H1 (cell line): ENCODE measurements around the gene NTMT1. TPM values are rescaled to one million over a fixed set of nuclear protein-coding genes. Genes with fewer than 3 reads are reported as not detected.

Experiments
- CTCF ChIA-PET: fragments of 300-600 bp; sonication (Branson Sonifier 250); formaldehyde crosslinking; loops from one replicate; lab custom pipeline; 2021; ENCODE audit not compliant: partially characterized antibody; lab: Charles Lee
- POLR2A ChIA-PET: fragments of 300-600 bp; sonication (Branson Sonifier 250); formaldehyde crosslinking; loops from one replicate; lab custom pipeline; 2021; ENCODE audit warnings: inconsistent platforms; ENCODE audit not compliant: partially characterized antibody; lab: Charles Lee
- DNase-seq, 2 experiments: peaks; one replicate each; pipeline versions ENCODE4 v3.0.0 to v3.0.0-alpha.2; 2010 to 2022; ENCODE audit warnings: low spot score in 2 of 2, low read depth in 1 of 2, mixed read lengths in 1 of 2
- FAIRE-seq: peaks from 2 replicates; lab custom pipeline; 2011; peaks lifted over from hg19 to GRCh38; lab: Jason Lieb, UNC
- H2AFZ ChIP-seq: 2 replicates; pipeline ENCODE4 v1.8.1; 2012; ENCODE audit warnings: low read length, inconsistent platforms
- H2AK5ac ChIP-seq: 2 replicates; pipeline ENCODE4 v1.6.1; 2013; ENCODE audit warnings: low read depth, low read length
- H2BK120ac ChIP-seq: replicated peaks from 2 replicates; pipeline ENCODE3; 2013; ENCODE audit warnings: low read depth, low read length, inconsistent platforms
- H2BK12ac ChIP-seq: 2 replicates; pipeline ENCODE4 v1.6.1; 2013; ENCODE audit warnings: low read depth, low read length
- H2BK15ac ChIP-seq: 2 replicates; pipeline ENCODE4 v1.6.1; 2013; ENCODE audit warnings: low read length
- H2BK20ac ChIP-seq: 2 replicates; pipeline ENCODE4 v1.6.1; 2013; ENCODE audit warnings: low read length
- H2BK5ac ChIP-seq: 2 replicates; pipeline ENCODE4 v1.6.1; 2013; ENCODE audit warnings: low read depth, low read length
- H3K14ac ChIP-seq: 2 replicates; pipeline ENCODE4 v1.6.1; 2013; ENCODE audit warnings: inconsistent platforms; ENCODE audit not compliant: insufficient read length
- H3K18ac ChIP-seq: 2 replicates; pipeline ENCODE4 v1.6.1; 2013; ENCODE audit warnings: low read length; ENCODE audit errors: extremely low read depth
- H3K23ac ChIP-seq: 2 replicates; pipeline ENCODE4 v1.6.1; 2013; ENCODE audit warnings: inconsistent platforms; ENCODE audit not compliant: insufficient read length
- H3K23me2 ChIP-seq: 2 replicates; pipeline ENCODE4 v1.6.1; 2013; ENCODE audit warnings: low read depth, low read length
- H3K27ac ChIP-seq: 2 replicates; pipeline ENCODE4 v1.6.1; 2011; ENCODE audit warnings: low read depth, low read length, inconsistent platforms
- H3K27me3 ChIP-seq, 4 experiments: replicated peaks in 1 of 4; 1 replicate in 1 of 4; 2 replicates in 3 of 4; pipeline versions ENCODE4 v1.6.1 to v1.8.1; 2011 to 2013; ENCODE audit warnings: low read length in 3 of 4, mild to moderate bottlenecking in 3 of 4, inconsistent platforms in 2 of 4, mixed read lengths in 2 of 4, moderate library complexity in 1 of 4; ENCODE audit not compliant: control insufficient read depth in 3 of 4, insufficient read depth in 3 of 4; ENCODE audit errors: extremely low read depth in 1 of 4
- H3K36me3 ChIP-seq, 4 experiments: 2 replicates each; pipeline versions ENCODE4 v1.6.1 to v1.8.1; 2011 to 2013; ENCODE audit warnings: mild to moderate bottlenecking in 4 of 4, low read length in 3 of 4, moderate library complexity in 2 of 4, control low read depth in 1 of 4, inconsistent platforms in 1 of 4; ENCODE audit not compliant: insufficient read depth in 4 of 4, control insufficient read depth in 2 of 4
- H3K4ac ChIP-seq: replicated peaks from 2 replicates; pipeline ENCODE3; 2013; ENCODE audit warnings: low read length, low read depth, mixed read lengths, inconsistent platforms; ENCODE audit not compliant: insufficient read length
- H3K4me1 ChIP-seq, 4 experiments: replicated peaks in 1 of 4; 1 replicate in 1 of 4; 2 replicates in 3 of 4; pipeline versions ENCODE4 v1.6.1 to v1.8.1; 2011 to 2013; ENCODE audit warnings: low read length in 3 of 4, inconsistent platforms in 2 of 4, mixed read lengths in 1 of 4; ENCODE audit not compliant: insufficient read depth in 4 of 4, control insufficient read depth in 3 of 4
- H3K4me2 ChIP-seq, 2 experiments: 2 replicates each; pipeline versions ENCODE4 v1.6.1 to v1.8.1; 2011 to 2013; ENCODE audit warnings: low read depth in 2 of 2, low read length in 2 of 2, control low read depth in 1 of 2, inconsistent platforms in 1 of 2, mild to moderate bottlenecking in 1 of 2; ENCODE audit not compliant: insufficient read depth in 1 of 2
- H3K4me3 ChIP-seq, 4 experiments: fragments of 200-600, 300-600 bp in 1 of 4; sonication (generic), shearing (Covaris generic), sonication (Bioruptor Twin) in 1 of 4; 2 replicates each; pipeline versions ENCODE4 v1.5.1 to v1.8.1; 2011 to 2016; ENCODE audit warnings: low read length in 4 of 4, low read depth in 3 of 4, control low read depth in 2 of 4, inconsistent platforms in 2 of 4, mild to moderate bottlenecking in 2 of 4, mixed read lengths in 1 of 4, moderate library complexity in 1 of 4; ENCODE audit not compliant: insufficient read depth in 2 of 4; ENCODE audit errors: extremely low read depth in 1 of 4
- H3K56ac ChIP-seq: replicated peaks from 2 replicates; pipeline ENCODE3; 2013; ENCODE audit warnings: low read depth, mild to moderate bottlenecking, mixed read lengths, low read length, inconsistent platforms; ENCODE audit not compliant: insufficient read length
- H3K79me1 ChIP-seq: 2 replicates; pipeline ENCODE4 v1.6.1; 2013; ENCODE audit warnings: low read depth, low read length, control low read depth
- H3K79me2 ChIP-seq, 2 experiments: 2 replicates each; pipeline versions ENCODE4 v1.6.1 to v1.8.1; 2012 to 2013; ENCODE audit warnings: low read length in 2 of 2, mild to moderate bottlenecking in 2 of 2, inconsistent platforms in 1 of 2; ENCODE audit not compliant: insufficient read depth in 2 of 2, control insufficient read depth in 1 of 2
- H3K9ac ChIP-seq, 4 experiments: replicated peaks in 1 of 4; 1 replicate in 1 of 4; 2 replicates in 3 of 4; pipeline versions ENCODE4 v1.6.1 to v1.8.1; 2011 to 2013; ENCODE audit warnings: low read depth in 3 of 4, low read length in 3 of 4, control low read depth in 2 of 4, mild to moderate bottlenecking in 2 of 4, moderate library complexity in 2 of 4, inconsistent platforms in 1 of 4; ENCODE audit errors: extremely low read depth in 1 of 4
- H3K9me3 ChIP-seq, 2 experiments: 2 replicates each; pipeline versions ENCODE4 v1.6.1 to v1.8.1; 2012 to 2013; ENCODE audit warnings: mild to moderate bottlenecking in 2 of 2, moderate library complexity in 2 of 2, control low read depth in 1 of 2, inconsistent platforms in 1 of 2, low read depth in 1 of 2, low read length in 1 of 2, mixed read lengths in 1 of 2; ENCODE audit not compliant: insufficient read depth in 2 of 2
- H4K20me1 ChIP-seq, 2 experiments: replicated peaks in 1 of 2; 2 replicates each; pipeline versions ENCODE3 to v1.8.1; 2011 to 2013; ENCODE audit warnings: inconsistent platforms in 2 of 2, low read length in 2 of 2, mild to moderate bottlenecking in 1 of 2; ENCODE audit not compliant: insufficient read depth in 2 of 2, control insufficient read depth in 1 of 2
- H4K5ac ChIP-seq: 2 replicates; pipeline ENCODE4 v1.6.1; 2013; ENCODE audit warnings: low read length, low read depth, mixed read lengths, inconsistent platforms; ENCODE audit not compliant: insufficient read length
- H4K8ac ChIP-seq: 2 replicates; pipeline ENCODE4 v1.8.0; 2013; ENCODE audit warnings: mild to moderate bottlenecking, moderate library complexity, low read length, inconsistent platforms; ENCODE audit not compliant: insufficient read depth; ENCODE audit errors: extremely low read depth
- H4K91ac ChIP-seq: replicated peaks from 2 replicates; pipeline ENCODE3; 2013; ENCODE audit warnings: low read length, mixed read lengths, inconsistent platforms; ENCODE audit not compliant: insufficient read length
- ASH2L ChIP-seq: fragments of 200-600, 300-600 bp; sonication (generic); IDR thresholded peaks from one replicate; pipeline ENCODE4 v1.7.1; 2017; ENCODE audit warnings: low read length
- ATF2 ChIP-seq: IDR thresholded peaks from 2 replicates; pipeline ENCODE4 v1.6.1; 2012; ENCODE audit warnings: low read length, inconsistent platforms
- CEBPB ChIP-seq: IDR thresholded peaks from 2 replicates; pipeline ENCODE4 v1.6.1; 2012; ENCODE audit warnings: low read depth, low read length
- CTBP2 ChIP-seq: IDR thresholded peaks from 2 replicates; pipeline ENCODE4 v1.7.0; 2011; ENCODE audit warnings: borderline replicate concordance, mild to moderate bottlenecking, moderate library complexity, mixed read lengths, low read length; ENCODE audit not compliant: insufficient read depth, insufficient read length
- E2F6 ChIP-seq: IDR thresholded peaks from 2 replicates; pipeline ENCODE4 v1.6.1; 2012; ENCODE audit warnings: inconsistent platforms
- KDM4A ChIP-seq: IDR thresholded peaks from one replicate; pipeline ENCODE4 v1.7.1; 2012; ENCODE audit warnings: low read depth, mild to moderate bottlenecking, moderate library complexity, low read length, inconsistent platforms; ENCODE audit not compliant: severe bottlenecking
- KDM5A ChIP-seq: fragments of 200-600 bp; IDR thresholded peaks from 2 replicates; pipeline ENCODE4 v1.7.1; 2012; ENCODE audit warnings: mild to moderate bottlenecking, low read length, inconsistent platforms, mixed read lengths
- RNF2 ChIP-seq: fragments of 200-900, 300-1000 bp; sonication (generic); IDR thresholded peaks from 2 replicates; pipeline ENCODE4 v1.7.1; 2016; ENCODE audit warnings: borderline replicate concordance, low read depth, mild to moderate bottlenecking, antibody characterized with exemption, low read length; ENCODE audit not compliant: poor library complexity, severe bottlenecking; ENCODE audit errors: missing control alignments
- SIRT6 ChIP-seq: IDR thresholded peaks from one replicate; pipeline ENCODE4 v1.7.1; 2012; ENCODE audit warnings: low read length, inconsistent platforms
- SP1 ChIP-seq: IDR thresholded peaks from 2 replicates; pipeline ENCODE4 v1.6.1; 2011; ENCODE audit warnings: low read depth, low read length
- SP4 ChIP-seq: IDR thresholded peaks from 2 replicates; pipeline ENCODE4 v1.6.1; 2012; ENCODE audit warnings: low read length, inconsistent platforms
- WGBS, 2 experiments: shearing (Covaris generic) in 1 of 2; methylation state at CpG; one replicate each; pipeline versions ENCODE4 v1.1.6 to v1.1.7; 2013 to 2015; ENCODE audit warnings: low lambda C conversion rate in 2 of 2, mixed read lengths in 2 of 2, inconsistent platforms in 1 of 2, low coverage in 1 of 2, missing lambda C conversion rate in 1 of 2; ENCODE audit not compliant: insufficient replicate concordance in 2 of 2, insufficient coverage in 1 of 2, insufficient read length in 1 of 2; ENCODE audit errors: extremely low coverage in 1 of 2, missing lambda C conversion rate in 1 of 2; 5-methylcytosine and 5-hydroxymethylcytosine counted together
- polyA plus RNA-seq, 7 experiments: library from polyadenylated mRNA; depleted of rRNA in 3 of 7; stranded (reverse) in 5 of 7; unstranded in 2 of 7; fragments of >200 nt in 5 of 7; fragments of 200-250 nt in 2 of 7; gene quantifications; 1 replicate in 5 of 7; 2 replicates in 1 of 7; 4 replicates in 1 of 7; pipeline versions ENCODE4 v1.2.1 to v1.2.3, GENCODE V29; 2011 to 2013; ENCODE audit warnings: missing spikeins in 2 of 7, mixed read lengths in 2 of 7
- total RNA-seq: library from RNA; stranded (reverse); fragmentation: NEBNext Ultra II Directional; extraction: Animal tissue kit (Norgen Biotek cat#: 25700); gene quantifications from 2 replicates; pipeline ENCODE4 v1.2.1, GENCODE V29; 2021

NTMT1 gene
- total and polyA plus RNA-seq, 2 of the 8 experiments (the other 6 are each of a cell fraction or from before 2014, with no cell fraction given), result 66.8 to 70.2 TPM

- no peak overlapping the region for H3K56ac ChIP-seq
- peaks cover under 1% of the 10 kb centered on the region; the same call in 1 of the 2 replicates for H3K23me2 ChIP-seq
- H2BK120ac ChIP-seq, result no peak overlapping the region
- peak overlapping the region; percentile 95; the same call in 1 of the 2 replicates for H2BK12ac ChIP-seq
- peaks cover 0 to 10% (median 7%) of the 10 kb centered on the region in 4 experiments; a peak in 5 of 7 replicates for H3K27me3 ChIP-seq
- no peak overlapping the region for H4K8ac ChIP-seq
- H2BK5ac ChIP-seq, result no peak overlapping the region
- H3K9ac ChIP-seq, result no peak overlapping the region
- no peak overlapping the region for H3K23ac ChIP-seq
- H3K4me3 ChIP-seq, result no peak overlapping the region
- H4K5ac ChIP-seq, result no peak overlapping the region
- ChIA-PET CTCF (interaction anchor here (0.6 to 3.2 kb wide), 9 partner anchors 8 to 462 kb away, joined by 3 to 10 read pairs (median 4); no protein-coding TSS in a partner anchor), POLR2A (interaction anchor here (1.3 to 2.0 kb wide), 3 partner anchors 8 to 141 kb away, joined by 3 to 5 read pairs (median 4); no protein-coding TSS in a partner anchor)
- H2BK20ac ChIP-seq, result peak overlapping the region; percentile 92
- H3K36me3 ChIP-seq, result no peaks in the 10 kb centered on the region
- no peak overlapping the region for H3K4ac ChIP-seq
- 91% methylated on average over 8 of the region's 8 CpGs; no CpG with 5 or more reads in 1 of the 2 experiments for WGBS, 2 experiments
- no peak overlapping the region for H3K4me2 ChIP-seq
- peaks cover 0 to 18% (median 13%) of the 10 kb centered on the region in 4 experiments; a peak in 6 of 7 replicates for H3K4me1 ChIP-seq
- H3K27ac ChIP-seq, result no peak overlapping the region
- H4K91ac ChIP-seq, result peak overlapping the region; percentile 52
- no peaks in the 10 kb centered on the region for H3K79me2 ChIP-seq
- H4K20me1 ChIP-seq, result no peaks in the 10 kb centered on the region
- FAIRE-seq (no peak), DNase-seq (no peak)
- no peak overlapping the region for H3K18ac ChIP-seq
- no peak overlapping the region for H3K14ac ChIP-seq
- H3K9me3 ChIP-seq, result no peaks in the 10 kb centered on the region
- peak overlapping the region; percentile 98 for H2BK15ac ChIP-seq
- H2AK5ac ChIP-seq, result no peak overlapping the region
- H2AFZ ChIP-seq, result no peak overlapping the region
- no peaks in the 10 kb centered on the region for H3K79me1 ChIP-seq
- no peak for TF ChIP-seq CTBP2
- TF ChIP-seq SP4, result no peak
- TF ChIP-seq SIRT6, result no peak
- no peak for TF ChIP-seq KDM4A
- no peak for TF ChIP-seq E2F6
- no peak for TF ChIP-seq ASH2L
- TF ChIP-seq SP1, result no peak
- TF ChIP-seq KDM5A, result no peak
- TF ChIP-seq RNF2, result no peak
- TF ChIP-seq CEBPB, result no peak
- no peak for TF ChIP-seq ATF2
These were observed 21.2 kb upstream of the NTMT1 start for GRCh38 chr9:129604766-129605163.
